ENCODE results near the gene NEDD4. TPM values are rescaled to one million over a fixed set of nuclear protein-coding genes. Genes with fewer than 3 reads are reported as not detected.

The NEDD4 gene
- polyA plus RNA-seq, 2 of the 4 experiments (the other 2 are of a cell fraction): 56.4 to 78.8 TPM

- TF ChIP-seq HMGXB4 (CRISPR knock-in tag; IDR thresholded peaks at IDR 0.05; ENCODE audit: borderline replicate concordance) (no peak), CEBPB (IDR thresholded peaks at IDR 0.05) (no peak), TFCP2L1 (CRISPR knock-in tag; IDR thresholded peaks at IDR 0.05) (no peak), PBX3 (IDR thresholded peaks at IDR 0.05) (no peak), CHD4 (IDR thresholded peaks at IDR 0.05; ENCODE audit: borderline replicate concordance) (no peak), FOXS1 (CRISPR knock-in tag; IDR thresholded peaks at IDR 0.05) (no peak), CBX2 (IDR thresholded peaks at IDR 0.05; ENCODE audit: borderline replicate concordance, low read depth) (no peak), EHF (CRISPR knock-in tag; IDR thresholded peaks at IDR 0.05) (no peak), HES2 (IDR thresholded peaks at IDR 0.05) (no peak), HOXA7 (CRISPR knock-in tag; IDR thresholded peaks at IDR 0.05) (no peak), PHF8 (IDR thresholded peaks at IDR 0.05; ENCODE audit: borderline replicate concordance, low read depth) (no peak), REST (IDR thresholded peaks at IDR 0.05) (no peak), ZFP36 (IDR thresholded peaks at IDR 0.05; ENCODE audit: borderline replicate concordance, partially characterized antibody) (no peak), SREBF2 (IDR thresholded peaks at IDR 0.05) (no peak), NPAS2 (CRISPR knock-in tag; IDR thresholded peaks at IDR 0.05; ENCODE audit: borderline replicate concordance) (no peak), JUNB (IDR thresholded peaks at IDR 0.05) (no peak), MAX (IDR thresholded peaks at IDR 0.05) (no peak), FOSL2 (IDR thresholded peaks at IDR 0.05) (no peak), FOSL2 (CRISPR knock-in tag; IDR thresholded peaks at IDR 0.05) (no peak), ESRRA (IDR thresholded peaks at IDR 0.05; ENCODE audit: borderline replicate concordance, low read length) (no peak), EP300 (IDR thresholded peaks at IDR 0.05) (no peak), BHLHE40 (IDR thresholded peaks at IDR 0.05; ENCODE audit: low read depth, low read length) (no peak), HEYL (CRISPR knock-in tag; IDR thresholded peaks at IDR 0.05) (no peak), POLR2AphosphoS2 (conservative IDR thresholded peaks at IDR 0.05; ENCODE audit: low read length) (no peak), ZC3H11A (IDR thresholded peaks at IDR 0.05) (no peak), HOXB13 (CRISPR knock-in tag; IDR thresholded peaks at IDR 0.05; ENCODE audit: low read depth) (no peak), KDM1A (IDR thresholded peaks at IDR 0.05; ENCODE audit: low read depth) (no peak)
These were observed 570 bp upstream of the NEDD4 start (continued) for GRCh38 chr15:55993804-55994560.

All from A549 (cell line).